Omental fat pad (tissue), 4 donors: ENCODE results near the gene PCNX4. TPM values are rescaled to one million over a fixed set of nuclear protein-coding genes. Genes with fewer than 3 reads are reported as not detected.

Source experiments
- ATAC-seq: fragments of 150-250 bp; one replicate; pipeline ENCODE4 v1.9.1; 2016; ENCODE audit warnings: mild to moderate bottlenecking, moderate library complexity; ENCODE audit not compliant: low FRiP score
- DNase-seq: peaks from one replicate; pipeline ENCODE4 v3.0.0-alpha.2; 2019; ENCODE audit warnings: low spot score
- total RNA-seq, 4 donors: library from RNA; depleted of rRNA; stranded (reverse); fragments of >200 nt; gene quantifications; one replicate each; pipeline ENCODE4 v1.1.0, GENCODE V29; 2016
- TF ChIP-seq, protein P1 (sequence below), 3 donors: fragments of 450-650 bp; IDR thresholded peaks; one replicate each; pipeline ENCODE4 v1.5.1; 2016 to 2017; ENCODE audit warnings: antibody characterized with exemption in 3 of 3, mild to moderate bottlenecking in 3 of 3, moderate library complexity in 2 of 3

PCNX4 gene
- total RNA-seq, 4 donors from 2014 or later, result 42.3 to 70.5 (median 53.3) TPM

DNA sequence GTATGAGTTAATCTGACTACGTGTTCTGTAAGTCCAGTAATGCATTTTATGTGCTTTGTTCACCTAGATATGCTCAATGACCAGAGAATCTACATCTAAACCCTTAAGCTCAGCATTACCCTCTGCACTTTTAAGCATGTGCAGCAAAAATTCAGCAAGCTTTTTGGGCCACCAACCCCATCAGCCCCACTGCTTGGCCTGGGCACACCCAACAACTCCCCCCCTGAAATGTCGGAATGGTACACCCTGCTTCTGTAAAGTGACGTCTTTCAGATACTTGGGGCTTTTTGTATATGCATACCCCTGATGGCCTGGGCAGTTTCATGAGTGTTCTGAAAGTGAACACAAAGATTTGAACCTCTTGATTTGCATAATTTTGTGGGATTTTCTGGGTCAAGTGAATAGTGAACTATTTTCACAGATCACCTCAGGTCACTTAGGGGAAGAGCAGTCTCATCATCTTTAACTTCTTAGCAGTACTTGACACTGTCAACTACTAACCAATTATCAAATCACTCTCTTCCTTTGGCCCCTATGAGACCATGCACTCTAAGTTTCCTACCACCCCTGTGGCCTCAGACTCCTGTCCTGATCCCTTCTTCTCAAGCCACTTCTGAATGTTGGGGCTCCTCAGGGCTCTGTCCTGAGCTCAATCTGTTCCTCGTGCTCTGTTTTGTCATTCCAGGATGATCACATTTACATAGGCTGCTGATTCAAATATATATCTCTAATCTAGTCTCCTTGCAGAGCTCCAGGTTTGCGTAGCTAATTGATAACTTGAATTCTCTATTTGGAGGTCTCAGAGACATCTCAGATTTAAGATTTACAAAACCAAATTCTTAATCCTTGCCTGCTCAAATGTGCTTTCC is 121.0 kb downstream of the PCNX4 start:
- DNase-seq, result no peak
- no peak for ATAC-seq
- TF ChIP-seq, protein P1, sequence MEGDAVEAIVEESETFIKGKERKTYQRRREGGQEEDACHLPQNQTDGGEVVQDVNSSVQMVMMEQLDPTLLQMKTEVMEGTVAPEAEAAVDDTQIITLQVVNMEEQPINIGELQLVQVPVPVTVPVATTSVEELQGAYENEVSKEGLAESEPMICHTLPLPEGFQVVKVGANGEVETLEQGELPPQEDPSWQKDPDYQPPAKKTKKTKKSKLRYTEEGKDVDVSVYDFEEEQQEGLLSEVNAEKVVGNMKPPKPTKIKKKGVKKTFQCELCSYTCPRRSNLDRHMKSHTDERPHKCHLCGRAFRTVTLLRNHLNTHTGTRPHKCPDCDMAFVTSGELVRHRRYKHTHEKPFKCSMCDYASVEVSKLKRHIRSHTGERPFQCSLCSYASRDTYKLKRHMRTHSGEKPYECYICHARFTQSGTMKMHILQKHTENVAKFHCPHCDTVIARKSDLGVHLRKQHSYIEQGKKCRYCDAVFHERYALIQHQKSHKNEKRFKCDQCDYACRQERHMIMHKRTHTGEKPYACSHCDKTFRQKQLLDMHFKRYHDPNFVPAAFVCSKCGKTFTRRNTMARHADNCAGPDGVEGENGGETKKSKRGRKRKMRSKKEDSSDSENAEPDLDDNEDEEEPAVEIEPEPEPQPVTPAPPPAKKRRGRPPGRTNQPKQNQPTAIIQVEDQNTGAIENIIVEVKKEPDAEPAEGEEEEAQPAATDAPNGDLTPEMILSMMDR (IDR thresholded peaks at IDR 0.05), result no peak

DNA sequence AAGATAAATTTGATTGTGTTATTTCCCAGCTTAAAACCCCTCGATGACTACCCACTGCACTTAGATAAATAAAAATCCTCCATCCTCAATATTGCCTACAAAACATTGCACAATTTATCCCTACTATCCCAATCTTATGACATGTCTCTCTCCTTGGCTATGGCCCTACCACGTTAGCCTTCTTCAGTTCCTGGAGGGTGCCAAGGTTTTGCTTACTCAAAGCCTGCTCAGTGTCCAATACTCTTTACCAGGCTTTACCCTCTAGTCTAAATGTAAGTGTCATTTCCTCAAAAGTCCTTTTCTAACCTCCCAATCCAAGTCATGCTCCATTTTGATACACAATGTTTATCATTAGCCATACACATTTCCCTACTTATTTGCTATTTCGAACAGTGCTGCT is 122.3 kb downstream of the PCNX4 start:
- DNase-seq (no peak), ATAC-seq (no peak)
- TF ChIP-seq, protein P1 (IDR thresholded peaks at IDR 0.05), result no peak

- ATAC-seq (no peak), DNase-seq (no peak)
- TF ChIP-seq, protein P1 (IDR thresholded peaks at IDR 0.05), result no peak
Measured at GRCh38 chr14:60214415-60215126, 122.8 kb downstream of the PCNX4 start.

DNA sequence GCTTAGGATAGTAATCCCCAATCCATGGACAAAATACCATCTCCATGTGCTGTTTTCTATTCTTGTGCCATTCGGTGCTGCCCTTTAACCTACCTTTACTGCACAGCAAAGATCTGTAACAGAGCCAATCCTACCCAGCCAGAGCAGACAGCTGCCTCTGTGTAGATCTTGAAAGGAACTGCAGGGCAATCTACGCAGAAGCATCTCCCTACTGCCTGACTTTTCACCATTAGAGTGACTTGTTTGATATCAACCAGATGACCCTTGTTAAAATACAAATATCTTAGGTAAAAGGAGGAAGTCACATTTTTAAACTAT is 123.4 kb downstream of the PCNX4 start:
- TF ChIP-seq, protein P1 (IDR thresholded peaks at IDR 0.05), result no peak
- DNase-seq (no peak), ATAC-seq (no peak)

GRCh38 chr14:60215520-60216420 is 124.0 kb downstream of the PCNX4 start:
- ATAC-seq (no peak), DNase-seq (no peak)
- TF ChIP-seq, protein P1 (IDR thresholded peaks at IDR 0.05), result no peak

DNA sequence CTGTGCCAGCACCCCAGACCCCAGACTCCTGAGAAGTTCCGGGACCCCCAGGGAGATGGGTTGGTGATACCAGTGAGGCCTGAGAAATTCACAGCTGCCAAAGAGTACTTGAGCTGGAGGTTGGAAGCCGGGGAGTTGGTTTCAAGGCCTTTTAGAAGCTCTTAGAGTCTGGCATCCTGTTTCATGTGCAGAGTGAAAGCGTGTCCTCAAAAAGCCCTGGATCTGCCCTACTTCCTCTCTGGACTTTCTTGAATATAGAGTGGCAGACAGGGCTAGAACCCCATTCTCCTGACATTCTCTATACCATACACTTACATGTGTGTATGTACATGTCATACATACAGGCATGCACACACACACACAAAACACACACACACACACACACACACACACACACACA is 126.0 kb downstream of the PCNX4 start:
- ATAC-seq (no peak), DNase-seq (no peak)
- TF ChIP-seq, protein P1 (IDR thresholded peaks at IDR 0.05), result no peak

Other genes starting within 250 kb of the PCNX4 start
- 10 to 100 TPM; 12.0 to 50.0 (median 20.6) TPM for gene RTN1, start 221.1 kb upstream of the PCNX4 start, total RNA-seq
- under 1 TPM in 2 of 4 donors, not detected in 2; 0.16 to 0.25 TPM for gene LRRC9, start 171.8 kb upstream of the PCNX4 start, total RNA-seq
- gene DHRS7, start 73.5 kb downstream of the PCNX4 start, total RNA-seq, result 10 to 100 TPM; 56.0 to 82.9 (median 68.4) TPM
- gene PPM1A, start 157.3 kb downstream of the PCNX4 start, total RNA-seq, result 10 to 100 TPM; 37.2 to 53.8 (median 38.9) TPM